Right lobe of liver (tissue), 6 donors: ENCODE measurements around the gene FOXP1. TPM values are rescaled to one million over a fixed set of nuclear protein-coding genes. Genes with fewer than 3 reads are reported as not detected.

Source experiments
- ATAC-seq, 4 donors: fragments of 200-7000 bp; cut with Tn5 transposase; one replicate each; pipeline ENCODE4 v1.9.1; 2020; ENCODE audit warnings: mild to moderate bottlenecking in 4 of 4, moderate library complexity in 4 of 4
- DNase-seq, 3 donors: peaks; one replicate each; pipeline ENCODE4 v3.0.0-alpha.2; 2020
- H3K27ac ChIP-seq, 3 donors: fragments of 200-600 bp; one replicate each; pipeline ENCODE4 v1.8.0; 2022
- H3K27me3 ChIP-seq, 2 donors: fragments of 200-600 bp; one replicate each; pipeline ENCODE4 v1.8.0; 2022
- H3K36me3 ChIP-seq, 4 donors: fragments of 200-600 bp; sonication (generic) in 1 of 4; one replicate each; pipeline versions ENCODE4 v1.5.1 to v1.8.0; 2017 to 2022; ENCODE audit warnings: control low read depth in 1 of 4
- H3K4me1 ChIP-seq, 4 donors: fragments of 200-600 bp; sonication (generic) in 1 of 4; one replicate each; pipeline versions ENCODE4 v1.5.1 to v1.8.0; 2017 to 2022; ENCODE audit warnings: control low read depth in 1 of 4
- H3K4me3 ChIP-seq, 3 donors: fragments of 200-600 bp; one replicate each; pipeline ENCODE4 v1.8.0; 2022
- H3K9me3 ChIP-seq, 4 donors: fragments of 200-600 bp; sonication (generic) in 1 of 4; one replicate each; pipeline versions ENCODE4 v1.5.1 to v1.8.0; 2017 to 2022; ENCODE audit warnings: control low read depth in 1 of 4
- CTCF ChIP-seq, 4 donors: fragments of 200-600 bp in 3 of 4; fragments of 450-650 bp in 1 of 4; IDR thresholded peaks; one replicate each; pipeline versions ENCODE4 v1.5.1 to v1.8.0; 2016 to 2022; ENCODE audit warnings: antibody characterized with exemption in 4 of 4, mild to moderate bottlenecking in 2 of 4
- POLR2A ChIP-seq: fragments of 450-650 bp; IDR thresholded peaks from one replicate; pipeline ENCODE4 v1.6.1; 2017; ENCODE audit warnings: antibody characterized with exemption, mild to moderate bottlenecking
- WGBS: methylation state at CpG from one replicate; pipeline ENCODE4 v1.1.6; 2018; ENCODE audit warnings: low coverage, low lambda C conversion rate; ENCODE audit not compliant: insufficient coverage; ENCODE audit errors: missing lambda C conversion rate; 5-methylcytosine and 5-hydroxymethylcytosine counted together
- intact Hi-C, 2 donors: fragments of 100-400 bp; cut with DNase I; formaldehyde crosslinking; loops; one replicate each; pipeline versions ENCODE4 v1.11.2 to v1.14.1; 2022
- total RNA-seq, 6 experiments: library from RNA; depleted of rRNA in 2 of 6; stranded (reverse); fragments of >200 nt in 2 of 6; fragmentation: NEBNext Ultra II Directional in 3 of 6; extraction: Animal tissue kit (Norgen Biotek cat#: 25700) in 3 of 6; gene quantifications; one replicate each; pipeline versions ENCODE4 v1.1.0 to v1.2.4, GENCODE V29; 2016 to 2023
- donor health status: DM: no; HTN: yes; CAD: no.
- donor health status: DM: no; HTN: no; CAD: no.
- donor health status: DM: no; HTN: no; CAD: no.
- donor health status: DM: no; HTN: yes; CAD: no.
- donor health status: DM: no; HTN: yes; CAD: no.

FOXP1 gene
- total RNA-seq, 6 experiments from 2014 or later, result 26.7 to 47.7 (median 35.2) TPM

DNA sequence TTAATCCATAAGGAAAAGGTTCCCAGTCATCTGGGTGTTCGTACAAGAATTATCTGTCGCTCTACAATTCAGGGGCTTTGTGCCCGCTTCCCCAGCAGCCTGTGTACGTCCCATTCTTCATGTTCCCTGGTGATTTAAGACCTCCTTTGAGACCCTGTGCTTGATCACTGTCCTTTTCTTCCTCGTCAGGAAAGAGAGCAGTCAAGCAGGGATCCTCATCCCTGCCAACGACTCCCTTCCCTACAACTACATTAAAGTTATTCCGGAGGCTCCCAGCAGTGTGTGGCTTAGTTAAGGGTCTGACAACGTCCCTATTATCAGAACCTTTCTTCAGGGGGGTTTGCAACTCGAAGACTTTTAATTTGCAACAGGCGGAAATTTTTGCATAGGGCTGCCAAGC, 175.7 kb downstream of the FOXP1 start:
- WGBS, result 87% methylated on average over 8 of the region's 10 CpGs
- ATAC-seq (no peak), DNase-seq (no peak)
- intact Hi-C loops, result no loop called here
- Histone ChIP-seq H3K27ac (no peak overlapping the region), H3K4me3 (no peak overlapping the region), H3K4me1 (no peaks in the 10 kb centered on the region), H3K36me3 (no peaks in the 10 kb centered on the region), H3K27me3 (no peaks in the 10 kb centered on the region), H3K9me3 (no peaks in the 10 kb centered on the region)
- TF ChIP-seq POLR2A (no peak), CTCF (IDR thresholded peaks at IDR 0.05) (no peak)

DNA sequence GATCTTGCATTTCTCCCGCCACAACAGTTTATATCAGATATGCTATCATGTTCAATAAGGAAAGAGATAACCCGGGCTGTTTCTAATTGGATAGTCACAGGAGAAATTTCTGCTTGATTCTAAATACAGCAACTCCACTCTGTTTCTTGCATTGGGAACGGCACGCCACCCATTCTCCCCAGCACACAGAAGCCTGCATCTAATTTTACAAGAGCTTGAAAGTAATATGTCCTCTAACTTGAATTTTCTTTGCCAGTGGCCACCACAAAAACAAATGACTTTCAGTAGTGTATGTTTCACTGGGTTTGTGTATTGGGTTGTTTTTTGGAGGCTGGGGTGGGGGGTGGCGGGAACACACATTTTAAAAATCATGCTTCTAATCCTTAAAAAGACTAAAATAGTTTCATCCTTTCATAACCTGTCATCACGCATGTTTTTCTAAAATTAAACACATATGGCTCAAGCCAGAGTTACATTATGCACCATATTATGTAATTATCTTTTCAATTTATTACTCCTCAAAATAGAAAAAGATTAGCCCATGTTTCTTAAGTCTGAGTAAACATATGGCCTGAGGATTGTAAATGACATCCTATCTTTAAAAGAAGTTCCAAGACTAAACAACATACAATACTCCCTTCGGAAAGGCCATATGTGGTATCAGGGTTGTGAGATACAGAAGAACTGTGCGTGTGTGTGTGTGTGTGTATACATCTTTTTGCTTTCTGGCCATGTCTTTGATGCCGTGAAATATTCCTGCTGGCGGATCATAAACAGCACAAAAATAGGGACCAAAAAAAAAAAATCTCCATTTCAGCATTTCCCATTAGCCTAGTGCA, 176.3 kb downstream of the FOXP1 start:
- H3K4me1 ChIP-seq, result no peaks in the 10 kb centered on the region
- intact Hi-C loops, result no loop called here
- no peaks in the 10 kb centered on the region for H3K27me3 ChIP-seq
- H3K9me3 ChIP-seq, result no peaks in the 10 kb centered on the region
- H3K27ac ChIP-seq, result no peak overlapping the region
- TF ChIP-seq CTCF (IDR thresholded peaks at IDR 0.05) (no peak), POLR2A (no peak)
- DNase-seq, result no peak
- H3K36me3 ChIP-seq, result no peaks in the 10 kb centered on the region
- no peak for ATAC-seq
- H3K4me3 ChIP-seq, result no peak overlapping the region
- WGBS, result 84% methylated on average over 10 of the region's 10 CpGs

DNA sequence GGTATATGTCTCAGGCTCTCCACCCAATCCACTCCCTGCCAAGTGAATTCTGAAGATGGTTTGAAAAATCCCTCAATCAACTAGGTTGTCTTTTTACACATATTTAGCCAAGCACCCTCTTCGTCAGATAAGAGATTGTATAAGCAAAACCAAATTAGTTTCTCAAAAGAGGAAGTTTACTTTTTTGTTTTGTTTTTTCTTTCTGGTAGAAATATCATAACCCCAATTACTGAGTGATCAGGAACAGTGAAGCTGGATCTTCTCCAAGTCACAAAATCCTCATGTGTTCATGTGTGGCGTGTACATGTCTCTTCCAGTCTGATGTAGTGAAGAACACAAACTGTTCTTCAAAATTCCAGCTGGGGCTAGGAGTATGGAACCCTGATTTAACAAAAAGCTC, 180.6 kb downstream of the FOXP1 start:
- no peaks in the 10 kb centered on the region for H3K9me3 ChIP-seq
- DNase-seq, result no peak
- peaks cover 0 to 29% (median 7%) of the 10 kb centered on the region in 4 donors for H3K4me1 ChIP-seq
- H3K4me3 ChIP-seq, result no peak overlapping the region
- 52% methylated on average over 2 of the region's 2 CpGs for WGBS
- no peaks in the 10 kb centered on the region for H3K27me3 ChIP-seq
- H3K36me3 ChIP-seq, result no peaks in the 10 kb centered on the region
- no peak overlapping the region for H3K27ac ChIP-seq
- ATAC-seq, result no peak
- intact Hi-C loops, result no loop called here
- TF ChIP-seq CTCF (IDR thresholded peaks at IDR 0.05) (no peak), POLR2A (no peak)

GRCh38 chr3:71402280-71402679, 181.2 kb downstream of the FOXP1 start:
- intact Hi-C loops, result no loop called here
- no peaks in the 10 kb centered on the region for H3K36me3 ChIP-seq
- H3K27ac ChIP-seq, result no peak overlapping the region
- DNase-seq (no peak), ATAC-seq (no peak)
- H3K4me1 ChIP-seq, result peaks cover 0 to 31% (median 7%) of the 10 kb centered on the region in 4 donors
- no peaks in the 10 kb centered on the region for H3K27me3 ChIP-seq
- H3K4me3 ChIP-seq, result no peak overlapping the region
- 93% methylated on average over 2 of the region's 4 CpGs for WGBS
- H3K9me3 ChIP-seq, result no peaks in the 10 kb centered on the region
- TF ChIP-seq POLR2A (no peak), CTCF (IDR thresholded peaks at IDR 0.05) (no peak)
